Vagina (tissue), 2 donors: ENCODE results near the gene PITPNM1.

ENCODE experiments used
- CTCF ChIP-seq, 3 experiments: fragments of 450-650 bp in 2 of 3; fragments of 200-600 bp in 1 of 3; sonication (generic) in 1 of 3; IDR thresholded peaks; one replicate each; pipeline ENCODE4 v1.5.1; 2017 to 2019; ENCODE audit warnings: antibody characterized with exemption in 3 of 3, mild to moderate bottlenecking in 2 of 3, moderate library complexity in 2 of 3
- POLR2A ChIP-seq, 2 donors: fragments of 450-650 bp; IDR thresholded peaks; one replicate each; pipeline ENCODE4 v1.6.1; 2017; ENCODE audit warnings: antibody characterized with exemption in 2 of 2, mild to moderate bottlenecking in 2 of 2, moderate library complexity in 2 of 2
- POLR2AphosphoS5 ChIP-seq, 2 donors: sonication (generic); formaldehyde crosslinking; IDR thresholded peaks; one replicate each; pipeline ENCODE4 v1.9.0; 2017; ENCODE audit warnings: antibody characterized with exemption in 2 of 2, mild to moderate bottlenecking in 2 of 2, low read depth in 1 of 2; ENCODE audit not compliant: insufficient read depth in 1 of 2

DNA sequence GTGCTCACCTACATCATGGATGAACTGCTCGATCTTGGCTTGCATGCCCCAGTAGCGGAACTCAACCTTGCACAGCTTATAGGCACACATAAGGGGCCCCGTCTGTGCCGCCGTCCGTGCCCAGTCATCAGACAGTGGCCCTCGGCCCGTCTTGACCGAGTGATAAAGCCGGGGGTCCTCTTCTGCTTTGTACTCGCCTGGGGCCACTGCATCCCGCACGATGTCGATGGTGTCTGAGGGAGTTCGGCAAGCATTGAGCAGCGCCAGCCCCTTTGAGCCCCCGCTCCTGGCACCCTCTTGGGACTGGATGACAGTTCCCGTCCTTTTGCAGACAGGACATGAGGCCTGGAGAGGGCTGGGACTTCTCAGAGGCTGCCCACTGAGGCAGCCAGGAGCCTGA, 3.3 kb downstream of the PITPNM1 start:
- no peak for TF ChIP-seq CTCF (IDR thresholded peaks at IDR 0.05)
- no peak for TF ChIP-seq POLR2A (IDR thresholded peaks at IDR 0.05)
- no peak for TF ChIP-seq POLR2AphosphoS5 (IDR thresholded peaks at IDR 0.05; ENCODE audit: insufficient read depth in 1 of 2, low read depth in 1 of 2)
